IMR-90 (cell line): ENCODE measurements around the gene ANKRD53. TPM values are rescaled to one million over a fixed set of nuclear protein-coding genes. Genes with fewer than 3 reads are reported as not detected.
A peak's percentile ranks its signal among the peaks of the same experiment; 100 is the strongest.

Experiments
- ATAC-seq: fragments of 200-7000 bp; cut with Tn5 transposase; 2 replicates; pipeline ENCODE4 v1.9.1; 2020; ENCODE audit warnings: low read depth, mild to moderate bottlenecking, moderate library complexity
- BruUV-seq: library from RNA; stranded (reverse); fragments of 400-500 nt; replicated peaks from 2 replicates; lab custom pipeline; 2021; lab: Mats Ljungman, UMichigan
- CTCF ChIA-PET: fragments of 300-600 bp; formaldehyde crosslinking; extraction: SDS; loops from one replicate; lab custom pipeline; 2021; ENCODE audit warnings: antibody characterized with exemption; lab: Yijun Ruan, JAX
- POLR2A ChIA-PET: fragments of 300-600 bp; sonication (Branson Sonifier 250); formaldehyde crosslinking; loops from one replicate; lab custom pipeline; 2022; ENCODE audit warnings: antibody characterized with exemption; ENCODE audit not compliant: unreplicated experiment; lab: Charles Lee
- DNase-seq: peaks from one replicate; pipeline ENCODE4 v3.0.0; 2013
- H2AFZ ChIP-seq: replicated peaks from 2 replicates; pipeline ENCODE3; 2013; ENCODE audit warnings: low read length, mild to moderate bottlenecking; ENCODE audit not compliant: poor library complexity
- H2AK5ac ChIP-seq: 2 replicates; pipeline ENCODE4 v1.6.1; 2013; ENCODE audit warnings: low read depth, low read length, inconsistent platforms
- H2AK9ac ChIP-seq: replicated peaks from 2 replicates; pipeline ENCODE3; 2013; ENCODE audit warnings: mild to moderate bottlenecking, low read depth, low read length, moderate library complexity; ENCODE audit not compliant: poor library complexity
- H2BK120ac ChIP-seq: 2 replicates; pipeline ENCODE4 v1.6.1; 2013; ENCODE audit warnings: low read depth, low read length, inconsistent platforms
- H2BK15ac ChIP-seq: 3 replicates; pipeline ENCODE4 v1.6.1; 2013; ENCODE audit warnings: low read depth, low read length, inconsistent platforms
- H2BK20ac ChIP-seq: 2 replicates; pipeline ENCODE4 v1.6.1; 2013; ENCODE audit warnings: low read depth, mild to moderate bottlenecking, inconsistent platforms, low read length, moderate library complexity
- H2BK5ac ChIP-seq: 2 replicates; pipeline ENCODE4 v1.6.1; 2013; ENCODE audit warnings: mild to moderate bottlenecking, low read depth, low read length, inconsistent platforms; ENCODE audit not compliant: poor library complexity, severe bottlenecking
- H3K14ac ChIP-seq: replicated peaks from 2 replicates; pipeline ENCODE4 v1.6.1; 2013; ENCODE audit warnings: low read depth, low read length, inconsistent platforms
- H3K18ac ChIP-seq: 2 replicates; pipeline ENCODE4 v1.6.1; 2013; ENCODE audit warnings: low read depth, low read length, control low read depth
- H3K23ac ChIP-seq: 2 replicates; pipeline ENCODE4 v1.6.1; 2013; ENCODE audit warnings: low read depth, low read length, inconsistent platforms
- H3K27ac ChIP-seq: 2 replicates; pipeline ENCODE4 v1.5.1; 2013; ENCODE audit warnings: mild to moderate bottlenecking, control low read depth, low read length; ENCODE audit not compliant: insufficient read depth
- H3K27me3 ChIP-seq: 2 replicates; pipeline ENCODE4 v1.6.1; 2013; ENCODE audit warnings: low read length; ENCODE audit not compliant: control insufficient read depth, insufficient read depth
- H3K36me3 ChIP-seq: 2 replicates; pipeline ENCODE4 v1.6.1; 2013; ENCODE audit warnings: low read length, mixed read lengths; ENCODE audit not compliant: control insufficient read depth, insufficient read depth
- H3K4ac ChIP-seq: 2 replicates; pipeline ENCODE4 v1.6.1; 2013; ENCODE audit warnings: low read depth, low read length, inconsistent platforms
- H3K4me1 ChIP-seq: 2 replicates; pipeline ENCODE4 v1.6.1; 2013; ENCODE audit warnings: low read length, mixed read lengths; ENCODE audit not compliant: control insufficient read depth, insufficient read depth
- H3K4me2 ChIP-seq: 2 replicates; pipeline ENCODE4 v1.6.1; 2013; ENCODE audit warnings: low read depth, mild to moderate bottlenecking, control low read depth, low read length, moderate library complexity
- H3K4me3 ChIP-seq: 2 replicates; pipeline ENCODE4 v1.5.1; 2013; ENCODE audit warnings: low read depth, mild to moderate bottlenecking, control low read depth, low read length, moderate library complexity; ENCODE audit not compliant: insufficient read depth
- H3K56ac ChIP-seq: 2 replicates; pipeline ENCODE4 v1.6.1; 2013; ENCODE audit warnings: low read length, inconsistent platforms; ENCODE audit not compliant: insufficient read depth; ENCODE audit errors: extremely low read depth
- H3K79me1 ChIP-seq, 2 experiments: 2 replicates each; pipeline ENCODE4 v1.6.1; 2013; ENCODE audit warnings: low read length in 2 of 2, inconsistent platforms in 1 of 2, low read depth in 1 of 2
- H3K9ac ChIP-seq: 2 replicates; pipeline ENCODE4 v1.6.1; 2013; ENCODE audit warnings: low read depth, low read length, control low read depth
- H3K9me1 ChIP-seq: 2 replicates; pipeline ENCODE4 v1.6.1; 2013; ENCODE audit warnings: low read length, inconsistent platforms; ENCODE audit not compliant: insufficient read depth
- H3K9me3 ChIP-seq: 2 replicates; pipeline ENCODE4 v1.6.1; 2013; ENCODE audit warnings: low read length; ENCODE audit not compliant: control insufficient read depth, insufficient read depth
- H4K20me1 ChIP-seq: 2 replicates; pipeline ENCODE4 v1.6.1; 2013; ENCODE audit warnings: low read length, inconsistent platforms; ENCODE audit not compliant: insufficient read depth
- H4K5ac ChIP-seq: 2 replicates; pipeline ENCODE4 v1.6.1; 2013; ENCODE audit warnings: mild to moderate bottlenecking, low read depth, low read length, control low read depth
- H4K8ac ChIP-seq, 2 experiments: 2 replicates each; pipeline ENCODE4 v1.6.1; 2013; ENCODE audit warnings: low read depth in 2 of 2, low read length in 2 of 2, control low read depth in 1 of 2, inconsistent platforms in 1 of 2
- H4K91ac ChIP-seq: 2 replicates; pipeline ENCODE4 v1.6.1; 2013; ENCODE audit warnings: low read depth, low read length, inconsistent platforms; ENCODE audit not compliant: insufficient read depth
- BHLHE40 ChIP-seq: fragments of 150-350 bp; IDR thresholded peaks from 2 replicates; pipeline ENCODE4 v1.6.1; 2016; ENCODE audit warnings: mild to moderate bottlenecking, low read depth, low read length
- CHD1 ChIP-seq: IDR thresholded peaks from 2 replicates; pipeline ENCODE4 v1.6.1; 2012; ENCODE audit warnings: low read depth, low read length, improper control_type of control experiment
- CTCF ChIP-seq: conservative IDR thresholded peaks from 2 replicates; pipeline ENCODE4 v1.5.1; 2012; ENCODE audit warnings: mild to moderate bottlenecking, low read depth, low read length, improper control_type of control experiment
- ELK1 ChIP-seq: fragments of 150-350 bp; IDR thresholded peaks from 2 replicates; pipeline ENCODE4 v1.6.1; 2016; ENCODE audit warnings: low read depth, mild to moderate bottlenecking, low read length, moderate library complexity, borderline replicate concordance
- FOS ChIP-seq: fragments of 150-350 bp; IDR thresholded peaks from 2 replicates; pipeline ENCODE4 v1.6.1; 2016; ENCODE audit warnings: low read depth, low read length
- MAFK ChIP-seq: IDR thresholded peaks from 2 replicates; pipeline ENCODE4 v1.6.1; 2012; ENCODE audit warnings: low read depth, low read length, improper control_type of control experiment
- MAZ ChIP-seq: IDR thresholded peaks from 2 replicates; pipeline ENCODE4 v1.6.1; 2012; ENCODE audit warnings: low read depth, mild to moderate bottlenecking, low read length, improper control_type of control experiment, moderate library complexity, borderline replicate concordance
- MXI1 ChIP-seq: IDR thresholded peaks from 2 replicates; pipeline ENCODE4 v1.6.1; 2012; ENCODE audit warnings: low read depth, mild to moderate bottlenecking, low read length, moderate library complexity, borderline replicate concordance
- NFE2L2 ChIP-seq: fragments of 150-350 bp; IDR thresholded peaks from 2 replicates; pipeline ENCODE4 v1.6.1; 2016; ENCODE audit warnings: low read depth, mild to moderate bottlenecking, low read length
- POLR2A ChIP-seq: IDR thresholded peaks from 2 replicates; pipeline ENCODE4 v1.6.1; 2012; ENCODE audit warnings: mild to moderate bottlenecking, low read depth, low read length
- RAD21 ChIP-seq: IDR thresholded peaks from 2 replicates; pipeline ENCODE4 v1.6.1; 2012; ENCODE audit warnings: low read length, improper control_type of control experiment
- RCOR1 ChIP-seq: IDR thresholded peaks from 2 replicates; pipeline ENCODE4 v1.6.1; 2012; ENCODE audit warnings: mild to moderate bottlenecking, low read length, improper control_type of control experiment; ENCODE audit not compliant: insufficient replicate concordance
- RFX5 ChIP-seq: IDR thresholded peaks from 2 replicates; pipeline ENCODE4 v1.8.0; 2012; ENCODE audit warnings: low read depth, mild to moderate bottlenecking, low read length, moderate library complexity
- SMC3 ChIP-seq: fragments of 150-350 bp; IDR thresholded peaks from 2 replicates; pipeline ENCODE4 v1.6.1; 2016; ENCODE audit warnings: low read depth, mild to moderate bottlenecking, antibody characterized with exemption, low read length, moderate library complexity
- USF2 ChIP-seq: fragments of 150-350 bp; IDR thresholded peaks from 2 replicates; pipeline ENCODE4 v1.6.1; 2017; ENCODE audit warnings: mild to moderate bottlenecking, antibody characterized with exemption, low read length, low read depth
- WGBS, 2 experiments: methylation state at CpG; one replicate each; pipeline versions ENCODE4 v1.1.5 to v1.1.7; 2013; ENCODE audit warnings: missing lambda C conversion rate in 2 of 2; ENCODE audit not compliant: insufficient read length in 1 of 2; ENCODE audit errors: extremely low coverage in 2 of 2; 5-methylcytosine and 5-hydroxymethylcytosine counted together
- dilution Hi-C: fragments of 300-500 bp; cut with HindIII; formaldehyde crosslinking; loops from one replicate; pipeline ENCODE4 v1.14.3; 2018; ENCODE audit warnings: low sequenced_read_pairs; ENCODE audit not compliant: unreplicated experiment
- in situ Hi-C: fragments of 300-500 bp; cut with MboI; formaldehyde crosslinking; loops from 3 replicates; pipeline ENCODE4 v1.14.3; 2019; ENCODE audit warnings: low sequenced_read_pairs, inconsistent platforms, mixed read lengths
- intact Hi-C: fragments of 100-400 bp; cut with micrococcal nuclease; formaldehyde crosslinking; loops from 2 replicates; pipeline ENCODE4 v1.10.0; 2022
- polyA plus RNA-seq, 3 experiments: library from polyadenylated mRNA; depleted of rRNA; stranded (reverse); fragments of >200 nt; gene quantifications; 2 replicates each; pipeline ENCODE4 v1.2.3, GENCODE V29; 2012; ENCODE audit warnings: low replicate concordance in 1 of 3
- total RNA-seq: library from RNA; depleted of rRNA; stranded (reverse); fragments of >200 nt; gene quantifications from 2 replicates; pipeline ENCODE4 v1.2.3, GENCODE V29; 2012

Gene ANKRD53
- total and polyA plus RNA-seq, 2 of the 4 experiments (the other 2 are of a cell fraction), result 0.54 to 1.0 TPM

GRCh38 chr2:70960833-70961647 lies 17.4 kb upstream of the ANKRD53 start:
- no peak overlapping the region for H4K8ac ChIP-seq
- H2AFZ ChIP-seq, result no peak overlapping the region
- H2BK120ac ChIP-seq, result no peak overlapping the region
- dilution Hi-C loops, result no loop called here
- ATAC-seq (no peak), DNase-seq (no peak)
- no peak overlapping the region for H3K9ac ChIP-seq
- H3K4me1 ChIP-seq, result no peaks in the 10 kb centered on the region
- H4K20me1 ChIP-seq, result no peaks in the 10 kb centered on the region
- H3K14ac ChIP-seq, result no peak overlapping the region
- H3K36me3 ChIP-seq, result no peaks in the 10 kb centered on the region
- no peak overlapping the region for H3K4ac ChIP-seq
- ChIA-PET POLR2A (no interaction called here), CTCF (interaction anchor here (1.5 to 2.3 kb wide), 2 partner anchors 13 kb away, joined by 5 to 7 read pairs; no protein-coding TSS in a partner anchor)
- H3K18ac ChIP-seq, result no peak overlapping the region
- H4K91ac ChIP-seq, result no peak overlapping the region
- intact Hi-C loops, result no loop called here
- no peak overlapping the region for H2BK20ac ChIP-seq
- no peak overlapping the region for H3K27ac ChIP-seq
- H3K23ac ChIP-seq, result no peak overlapping the region
- H3K79me1 ChIP-seq, result no peaks in the 10 kb centered on the region
- 71% methylated on average over 11 of the region's 14 CpGs; no CpG with 5 or more reads in 1 of the 2 experiments for WGBS, 2 experiments
- H2AK9ac ChIP-seq, result peak overlapping the region; percentile 28
- peaks cover 5% of the 10 kb centered on the region; the same call in 1 of the 2 replicates for H3K27me3 ChIP-seq
- H3K9me1 ChIP-seq, result no peaks in the 10 kb centered on the region
- no peak overlapping the region for H2AK5ac ChIP-seq
- H3K4me3 ChIP-seq, result no peak overlapping the region
- BruUV-seq, result no TSS peak
- H2BK15ac ChIP-seq, result no peak overlapping the region
- no peak overlapping the region for H4K5ac ChIP-seq
- in situ Hi-C loops, result no loop called here
- H3K9me3 ChIP-seq, result no peaks in the 10 kb centered on the region
- no peak overlapping the region for H2BK5ac ChIP-seq
- no peak overlapping the region for H3K4me2 ChIP-seq
- H3K56ac ChIP-seq, result no peak overlapping the region
- TF ChIP-seq MXI1, result no peak
- TF ChIP-seq SMC3, result no peak
- no peak for TF ChIP-seq RCOR1
- TF ChIP-seq NFE2L2, result no peak
- no peak for TF ChIP-seq MAZ
- no peak for TF ChIP-seq MAFK
- no peak for TF ChIP-seq CHD1
- TF ChIP-seq POLR2A, result no peak
- no peak for TF ChIP-seq RAD21
- no peak for TF ChIP-seq RFX5
- no peak for TF ChIP-seq BHLHE40
- TF ChIP-seq USF2, result no peak
- TF ChIP-seq CTCF, result no peak
- no peak for TF ChIP-seq FOS
- no peak for TF ChIP-seq ELK1
